HS-5 (cell line): ENCODE data around the gene KIAA1217.

Source experiments
- DNase-seq: peaks from one replicate; pipeline ENCODE4 v3.0.0-alpha.2; 2012; ENCODE audit warnings: low read depth

KIAA1217 gene

DNA sequence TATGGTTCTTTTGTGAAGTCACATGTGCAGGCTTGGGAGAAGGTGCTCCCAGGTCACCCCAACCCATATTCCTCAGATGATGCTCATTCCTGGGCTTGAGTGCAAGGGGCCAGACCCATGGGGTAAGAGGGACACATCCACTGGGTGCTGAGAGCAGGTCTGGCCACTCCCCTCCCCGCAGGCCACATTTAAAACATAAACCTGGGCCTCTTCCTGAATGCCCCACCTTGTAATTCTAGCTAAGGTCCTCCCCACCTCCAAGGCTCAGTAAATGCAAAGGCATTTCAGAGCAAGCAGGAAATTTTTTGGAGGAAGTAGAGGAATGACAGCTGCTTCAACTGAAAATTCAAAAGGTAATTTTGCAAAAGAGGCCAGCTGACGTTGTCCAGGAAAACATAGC lies 342.2 kb downstream of the KIAA1217 start:
- DNase-seq = no peak

DNA sequence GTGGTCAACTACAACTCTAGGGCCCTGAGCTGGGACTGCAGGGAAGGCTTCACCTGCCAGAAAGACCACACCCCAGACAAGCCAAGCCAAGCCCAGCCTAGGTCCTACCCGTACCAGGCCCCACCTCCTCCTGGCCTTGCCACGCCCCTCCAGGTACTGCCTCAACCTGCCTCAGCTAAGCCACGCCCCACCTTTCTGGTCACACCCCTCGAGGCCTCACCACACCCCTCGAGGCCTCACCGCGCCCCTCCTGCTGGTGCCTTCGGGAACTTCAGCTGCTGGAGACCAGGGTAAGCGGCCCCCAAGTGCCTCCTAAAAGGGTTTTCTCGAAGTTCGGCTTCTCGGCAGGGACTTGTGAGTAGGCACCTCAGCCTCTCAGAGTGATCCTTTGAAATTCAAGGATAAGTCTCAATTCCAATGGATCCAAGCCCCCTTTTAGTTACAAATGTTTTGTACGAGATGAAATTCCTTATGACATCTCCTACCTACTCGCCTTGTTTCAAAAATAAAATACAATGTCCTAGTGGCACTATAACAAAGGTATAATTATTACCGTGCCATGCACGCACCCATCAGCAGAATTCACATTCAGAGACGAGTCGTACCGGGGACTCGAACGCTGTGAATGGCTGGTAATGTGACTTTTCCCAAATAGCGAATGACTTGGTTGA lies 343.5 kb downstream of the KIAA1217 start:
- no peak for DNase-seq

DNA sequence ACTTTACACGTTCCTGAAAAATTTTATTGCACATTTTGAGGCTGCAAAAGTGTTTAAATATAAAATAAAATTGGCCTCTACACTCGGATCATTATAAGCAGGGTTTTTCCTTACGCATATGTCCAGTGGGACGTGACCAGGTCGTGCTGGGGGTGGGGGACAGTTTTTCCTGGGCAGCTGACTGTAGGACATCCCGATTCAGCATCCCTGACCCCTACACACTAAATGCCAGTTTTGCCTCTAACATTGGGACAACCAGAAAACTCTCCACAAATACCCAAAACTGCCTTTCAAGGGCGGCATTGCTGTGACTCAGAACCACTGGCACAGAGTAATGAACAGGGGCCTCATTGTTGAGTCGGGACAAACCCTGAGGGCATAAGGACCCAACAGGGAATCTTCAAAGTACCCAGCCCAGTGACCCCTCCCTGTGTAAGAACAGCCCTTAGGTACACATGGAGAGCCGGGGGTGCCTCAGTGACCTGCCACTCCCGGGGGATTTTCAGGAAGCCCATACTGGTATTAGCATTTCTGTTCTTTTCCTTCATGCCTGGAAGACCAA lies 344.2 kb downstream of the KIAA1217 start:
- DNase-seq = no peak

DNA sequence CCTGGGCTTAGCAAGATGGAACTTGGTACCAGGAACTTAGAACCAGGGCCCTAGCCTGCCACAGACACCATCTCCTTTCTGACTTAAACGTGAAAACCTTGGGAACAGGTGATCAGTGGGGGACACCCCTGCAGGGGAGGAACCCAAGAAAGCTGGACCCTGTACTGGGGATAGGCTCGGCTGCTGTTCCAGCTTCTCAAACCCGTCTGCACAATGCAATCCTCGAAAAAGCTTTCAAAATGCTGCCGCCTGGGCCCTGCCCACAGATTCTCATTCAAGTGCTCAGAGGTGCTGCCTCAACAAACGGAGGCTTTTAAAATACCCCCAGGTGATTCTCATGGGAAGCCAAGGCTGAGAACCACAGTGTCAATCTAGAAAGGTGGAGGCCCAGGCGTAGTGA lies 345.1 kb downstream of the KIAA1217 start:
- no peak for DNase-seq

DNA sequence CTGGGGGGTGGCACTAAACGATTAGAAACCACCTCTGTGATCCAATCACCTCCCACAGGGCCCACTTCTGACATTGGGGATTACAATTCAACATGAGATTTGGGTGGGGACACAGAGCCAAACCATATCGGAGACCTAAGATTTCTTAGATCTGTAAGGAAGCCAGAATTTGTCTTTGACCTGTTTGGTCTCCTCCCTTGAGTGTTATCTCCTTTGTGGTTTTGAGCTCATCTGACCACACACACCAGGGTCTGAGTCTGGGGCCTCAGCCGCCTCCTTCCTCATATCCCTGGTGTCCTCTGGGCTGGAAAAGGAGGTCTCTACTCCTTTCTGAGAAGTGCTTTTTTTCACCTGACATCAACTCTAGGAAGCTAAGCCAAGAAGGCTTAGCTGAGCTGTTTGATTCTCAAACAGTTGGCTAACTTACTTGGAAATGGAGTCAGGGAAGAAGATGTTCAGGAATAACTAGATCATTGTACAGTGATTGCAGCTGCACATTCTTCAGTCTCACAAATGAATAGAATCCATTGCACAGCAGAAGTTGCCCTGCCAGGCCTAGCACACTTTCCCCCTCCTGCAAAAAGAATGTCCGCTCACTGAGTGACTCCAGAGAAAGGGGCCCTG lies 347.3 kb downstream of the KIAA1217 start:
- no peak for DNase-seq

DNA sequence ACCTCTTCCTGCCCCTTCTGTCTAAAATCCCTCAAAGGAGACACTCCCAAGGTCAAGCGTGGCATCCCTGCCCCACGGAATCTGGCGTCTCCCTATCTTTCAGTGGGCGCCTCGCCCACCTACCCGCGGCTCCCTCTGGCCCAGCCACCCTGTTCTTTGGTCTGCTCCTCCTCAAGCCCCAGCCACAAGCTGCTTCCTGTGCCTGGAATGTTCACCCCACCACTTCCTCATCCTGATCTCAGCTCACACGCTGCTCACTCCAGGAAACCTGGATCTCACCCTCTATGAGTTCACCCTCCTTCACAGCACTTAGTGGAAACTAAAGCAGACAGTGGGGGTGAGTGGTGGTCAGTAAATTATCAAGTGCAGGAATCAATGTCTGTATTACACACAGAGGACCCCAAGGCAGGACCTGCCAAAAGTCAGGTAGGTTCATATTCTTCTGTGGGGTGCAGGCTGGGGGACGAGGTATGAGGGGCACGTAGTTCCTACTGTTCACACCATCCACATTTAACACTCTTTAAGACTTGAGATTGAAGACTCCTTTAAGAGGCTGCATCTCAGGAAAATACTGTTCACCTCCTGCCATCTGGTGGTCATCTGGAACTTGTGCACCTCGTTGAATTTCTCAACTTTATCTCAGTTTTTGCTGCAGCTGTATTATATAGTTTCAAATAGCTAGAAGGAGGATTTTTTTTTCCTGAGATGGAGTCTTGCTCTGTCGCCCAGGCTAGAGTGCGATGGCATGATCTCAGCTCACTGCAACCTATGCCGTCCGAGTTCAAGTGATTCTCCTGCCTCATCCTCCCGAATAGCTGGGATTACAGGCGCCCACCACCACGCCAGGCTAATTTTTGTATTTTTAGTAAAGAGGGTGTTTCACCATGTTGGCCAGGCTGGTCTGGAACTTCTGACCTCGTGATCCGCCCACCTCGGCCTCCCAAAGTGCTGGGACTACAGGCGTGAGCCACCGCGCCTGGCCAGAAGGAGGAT lies 348.1 kb downstream of the KIAA1217 start:
- peak; percentile 20 for DNase-seq

DNA sequence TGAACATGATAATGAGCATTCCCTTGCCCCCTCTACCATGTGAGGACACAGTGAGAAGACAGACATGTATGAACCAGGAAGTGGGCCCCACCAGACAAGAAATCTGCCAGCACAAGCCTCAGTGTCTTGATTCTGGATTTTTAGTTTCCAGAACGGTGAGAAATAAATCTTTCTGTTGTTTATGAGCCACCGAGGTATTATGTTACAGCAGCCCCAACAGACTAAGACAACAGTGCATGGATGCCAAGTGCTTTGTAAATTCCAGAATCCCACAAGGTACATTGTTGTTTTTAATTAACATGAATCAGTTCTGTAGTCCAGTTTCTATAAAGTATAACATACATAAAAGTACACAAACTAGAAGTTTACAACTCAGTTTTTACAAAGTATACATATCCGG lies 352.5 kb downstream of the KIAA1217 start:
- no peak for DNase-seq

DNA sequence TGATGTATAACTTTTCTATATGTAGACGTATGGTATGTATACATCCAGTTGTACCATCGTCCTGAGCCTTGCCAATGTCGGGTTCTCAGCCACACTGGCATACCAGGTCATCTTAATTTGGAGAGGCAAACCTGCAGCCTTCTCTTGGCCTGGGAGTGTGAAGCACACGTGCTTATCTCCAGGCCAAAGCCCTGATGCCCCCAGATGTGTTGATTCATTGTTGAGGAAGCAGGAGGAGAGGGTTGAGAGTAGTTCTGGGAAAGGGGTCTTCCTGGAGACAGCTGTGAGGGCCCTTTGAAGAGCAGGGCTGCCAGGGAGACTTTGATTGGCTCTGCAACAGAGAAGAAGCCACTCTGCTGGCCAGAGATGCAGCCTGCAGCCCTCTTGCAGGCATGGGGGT lies 359.1 kb downstream of the KIAA1217 start:
- no peak for DNase-seq

DNA sequence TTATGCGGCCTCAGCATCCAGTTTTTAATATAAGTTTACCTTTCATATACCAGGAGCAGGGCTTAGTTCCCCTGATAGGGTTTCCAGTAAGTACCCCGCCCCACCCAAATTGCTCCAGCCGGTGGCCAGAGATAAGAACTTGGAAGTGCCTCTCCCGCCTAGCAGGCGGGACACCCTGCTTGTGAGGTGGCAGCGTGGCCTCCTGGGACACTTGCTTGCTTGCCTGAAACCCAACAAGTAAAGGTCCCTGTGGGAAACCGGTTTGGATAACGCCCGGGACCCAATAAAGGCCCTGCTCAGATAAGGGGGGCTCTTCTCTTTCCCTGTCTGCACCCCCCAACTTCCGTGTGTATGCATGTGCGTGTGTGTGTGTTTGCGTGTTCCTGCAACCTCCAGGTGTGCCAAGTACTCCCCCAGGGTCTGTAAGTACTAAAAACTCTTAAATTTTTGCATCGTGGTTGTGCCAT lies 360.4 kb downstream of the KIAA1217 start:
- no peak for DNase-seq

DNA sequence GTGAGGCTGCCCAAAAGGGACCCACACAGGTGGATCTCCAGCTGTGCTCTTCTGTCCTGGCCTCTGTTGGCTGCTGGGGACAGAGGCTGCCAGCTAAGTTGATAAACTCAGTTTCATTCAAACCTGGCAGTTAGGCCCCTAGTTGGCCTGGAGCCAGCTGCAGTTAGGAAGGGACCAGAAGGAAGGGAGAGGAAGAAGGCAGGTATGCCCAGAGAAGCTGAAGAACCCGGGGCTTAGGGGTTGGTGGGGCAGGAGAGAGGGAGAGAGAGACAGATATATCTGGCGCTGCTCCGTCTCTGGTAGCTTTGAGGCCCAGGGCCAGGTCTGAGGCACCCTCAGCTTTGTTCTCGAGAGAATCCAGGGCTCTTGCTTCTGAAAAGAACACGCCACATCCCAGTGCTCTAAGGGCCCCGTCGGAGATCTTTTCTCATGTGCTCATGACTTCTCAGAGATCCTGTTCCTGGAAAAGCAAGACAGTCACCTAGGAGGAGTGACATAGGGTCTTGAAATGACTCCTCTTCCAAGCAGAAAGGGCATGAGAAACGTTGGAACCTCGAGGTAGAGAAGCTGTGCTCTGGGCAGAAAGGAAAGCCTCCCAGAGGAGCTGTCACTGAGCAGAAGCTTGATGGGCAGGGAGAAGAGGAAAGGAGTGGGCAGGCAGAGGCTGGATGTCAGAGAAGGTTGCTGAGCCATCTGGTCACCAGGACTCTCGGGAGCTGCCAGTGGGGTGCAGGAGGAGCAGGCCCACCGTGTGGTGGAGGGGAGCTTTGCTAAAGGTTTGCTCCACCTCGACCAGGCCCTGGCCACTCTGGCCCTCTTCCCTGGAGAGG lies 361.1 kb downstream of the KIAA1217 start:
- no peak for DNase-seq

DNA sequence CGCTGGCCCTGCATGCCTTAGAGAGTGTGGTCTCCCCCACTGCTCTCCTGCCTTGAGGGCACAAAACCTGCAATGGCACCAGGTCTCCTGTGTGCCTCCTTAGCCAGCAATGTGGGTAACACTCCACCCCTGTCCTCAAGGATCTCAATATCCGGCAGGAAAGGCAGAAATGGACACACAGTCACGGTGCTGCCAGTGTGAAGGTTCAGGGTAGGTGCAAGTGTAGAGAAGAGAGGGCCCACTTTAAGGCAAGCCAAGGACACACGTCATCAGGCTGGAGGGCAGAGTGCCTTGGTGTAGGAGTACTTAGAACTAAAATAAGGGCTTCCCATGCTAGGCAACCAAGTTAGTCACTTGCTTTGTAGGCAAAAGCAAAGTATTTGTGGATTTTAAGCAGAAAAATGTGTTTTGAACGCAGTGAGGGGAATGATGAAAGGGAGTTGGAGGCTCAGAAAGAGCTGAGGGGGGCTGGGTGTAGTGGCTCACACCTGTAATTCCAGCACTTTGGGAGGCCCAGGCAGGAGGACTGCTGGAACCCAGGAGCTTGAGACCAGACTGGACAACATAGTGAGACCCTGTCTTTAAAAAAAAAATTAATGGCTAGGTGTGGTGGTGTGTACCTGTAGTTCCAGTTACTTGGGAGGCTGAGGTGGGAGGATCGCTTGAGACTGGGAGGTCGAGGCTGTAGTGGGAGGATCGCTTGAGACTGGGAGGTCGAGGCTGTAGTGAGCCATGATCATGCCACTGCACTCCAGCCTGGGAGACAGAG lies 361.9 kb downstream of the KIAA1217 start:
- DNase-seq = no peak

DNA sequence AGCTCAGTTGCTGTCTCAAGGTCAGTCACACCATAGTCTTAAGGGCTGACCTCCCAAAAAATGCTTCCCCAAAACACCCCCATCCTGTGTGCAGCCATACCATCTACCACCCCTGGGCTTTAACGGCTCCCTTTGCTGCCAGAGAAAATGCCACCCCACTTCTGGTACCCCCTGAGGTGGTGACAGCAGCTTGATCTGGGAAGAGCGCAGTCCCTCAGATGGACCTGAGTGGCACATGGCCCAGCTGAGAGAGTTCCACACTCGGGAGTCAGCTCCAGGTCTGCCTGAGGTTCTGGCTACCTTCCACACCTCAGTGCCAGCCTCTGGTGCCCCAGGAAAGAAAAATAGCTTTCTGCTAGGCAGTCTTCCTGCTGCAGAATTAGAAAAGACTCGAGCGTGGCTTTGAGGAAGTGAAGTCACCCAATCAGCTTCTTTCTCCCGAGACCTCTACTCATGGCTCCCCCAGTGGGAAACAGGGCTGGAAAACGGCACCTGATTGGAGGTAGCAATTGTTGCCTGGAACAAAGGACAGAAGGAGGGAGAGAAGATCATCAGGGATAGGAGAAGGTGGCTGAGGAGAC lies 363.0 kb downstream of the KIAA1217 start:
- no peak for DNase-seq

DNA sequence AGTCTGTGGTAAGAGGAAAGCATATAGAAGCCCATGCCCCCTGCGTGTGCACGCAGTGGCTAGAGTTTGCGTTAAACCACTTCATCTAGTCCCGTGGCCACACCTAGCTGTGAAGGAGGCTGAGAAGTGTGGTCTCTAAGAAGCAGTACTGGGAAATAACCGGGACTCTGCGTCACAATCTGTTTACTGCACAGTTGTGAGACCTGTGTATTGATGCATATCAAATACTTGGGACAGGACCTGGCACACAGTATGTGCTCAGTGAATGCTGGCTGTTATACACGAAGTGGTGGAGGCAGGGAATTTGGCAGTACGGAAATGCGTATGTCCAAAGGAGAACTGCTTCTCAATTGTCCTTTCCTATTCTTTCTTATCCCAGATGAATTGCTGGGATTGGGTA lies 365.2 kb downstream of the KIAA1217 start:
- DNase-seq = no peak

DNA sequence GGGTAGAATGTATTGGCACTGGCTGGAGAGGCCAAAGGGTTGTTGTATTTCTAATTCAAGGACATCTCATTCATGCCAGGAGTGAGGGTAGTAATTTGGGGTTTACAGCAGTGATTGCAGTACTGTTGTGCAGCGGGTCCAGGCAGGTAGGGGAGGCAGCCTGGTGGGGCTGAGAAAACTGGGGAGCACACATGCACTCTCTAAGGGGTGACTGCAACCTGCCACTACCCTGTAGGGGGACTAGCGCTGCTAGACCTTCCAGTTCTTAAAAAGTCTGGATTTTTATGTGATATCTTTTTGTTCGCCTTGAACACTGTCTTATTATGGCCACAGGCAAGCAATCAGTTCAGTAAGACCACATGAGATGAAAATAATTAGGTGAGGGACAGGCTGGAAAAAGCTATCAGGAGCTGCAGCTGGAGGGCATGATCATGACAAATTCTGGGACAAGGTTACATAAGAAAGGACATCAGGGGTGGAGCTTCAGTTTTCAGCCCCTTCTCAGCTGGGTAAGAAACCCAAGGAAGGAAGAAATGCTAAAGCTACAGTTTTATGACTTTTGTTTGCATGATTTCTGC lies 365.7 kb downstream of the KIAA1217 start:
- no peak for DNase-seq

DNA sequence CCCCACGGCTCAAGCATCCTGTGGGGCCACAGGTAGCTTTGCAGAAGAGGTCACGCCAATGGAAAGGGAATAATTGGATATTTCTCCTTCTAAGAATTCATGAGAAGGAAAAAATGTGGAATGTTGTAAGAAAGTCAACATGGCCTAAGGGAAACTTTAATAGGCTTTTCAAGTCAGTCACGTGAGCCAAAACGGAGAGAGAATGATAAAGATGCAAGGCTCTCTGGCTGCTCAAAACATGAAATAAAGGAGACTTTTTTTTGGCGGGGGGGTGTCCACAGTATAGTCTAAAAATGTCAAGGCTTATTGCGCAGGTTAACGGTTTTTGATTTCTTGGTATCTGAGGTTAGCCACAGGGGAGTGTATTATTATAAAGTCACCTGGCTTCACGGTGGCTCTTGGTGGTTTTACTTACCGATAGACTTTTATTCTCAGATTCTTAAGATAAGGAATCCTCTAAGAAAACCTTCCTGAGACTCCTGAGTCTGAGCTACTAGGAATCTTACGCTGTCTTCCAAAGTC lies 366.6 kb downstream of the KIAA1217 start:
- no peak for DNase-seq

DNA sequence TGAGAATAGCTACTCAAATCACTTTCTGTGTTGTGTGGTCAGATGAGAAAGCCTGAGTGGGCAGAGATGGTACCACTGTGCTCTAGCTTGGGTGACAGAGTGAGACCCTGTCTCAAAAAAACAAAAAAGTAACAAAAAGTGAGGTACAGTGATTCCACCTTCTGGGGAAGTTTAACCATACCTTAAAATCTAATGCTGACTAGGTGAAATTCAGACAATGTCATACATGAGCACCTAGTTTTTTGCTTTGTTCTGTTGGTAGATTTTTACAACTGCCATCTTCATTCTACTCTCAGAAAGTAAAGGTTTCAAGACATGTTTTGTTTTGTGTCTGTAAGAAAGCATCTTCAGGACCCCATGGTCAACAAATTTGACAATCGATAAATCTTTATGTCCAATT lies 370.5 kb downstream of the KIAA1217 start:
- no peak for DNase-seq

DNA sequence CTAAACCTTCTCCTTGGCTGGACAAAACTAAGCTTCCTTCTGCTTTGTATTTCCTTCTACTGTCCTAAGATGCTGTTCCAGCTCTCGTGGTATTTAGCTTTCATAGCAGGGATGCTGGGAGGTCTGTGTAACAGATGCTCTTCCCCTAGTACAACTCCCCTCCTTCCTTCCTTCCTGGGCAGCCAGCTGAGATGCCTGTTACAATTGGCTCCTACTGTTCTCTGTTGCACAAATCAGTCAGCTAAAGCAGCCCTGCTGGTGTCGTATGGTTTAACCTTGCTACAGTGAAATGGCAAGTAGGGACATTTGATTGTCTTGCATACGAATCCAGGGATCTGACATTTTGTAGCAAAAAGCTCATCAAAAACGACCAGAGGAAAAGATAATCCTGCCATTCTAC lies 371.0 kb downstream of the KIAA1217 start:
- DNase-seq = no peak

DNA sequence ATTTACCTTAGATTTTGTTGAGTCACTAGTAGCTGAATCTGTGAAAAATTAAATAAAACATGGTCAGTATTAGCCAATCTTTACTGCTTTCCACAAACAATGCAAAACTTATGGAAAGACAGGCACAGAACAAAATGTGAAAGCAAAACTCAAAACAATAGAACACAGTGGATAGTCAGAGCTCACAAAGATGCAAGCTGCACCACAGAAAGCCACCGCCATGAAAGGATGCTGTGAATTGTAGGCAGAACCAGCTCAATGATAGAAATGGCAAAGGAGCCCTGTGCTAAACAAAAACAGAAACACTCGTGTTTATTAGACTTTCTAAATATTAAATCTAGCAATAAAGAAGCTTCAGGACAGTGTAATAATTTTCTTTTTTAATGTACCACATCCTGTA lies 380.3 kb downstream of the KIAA1217 start:
- no peak for DNase-seq

DNA sequence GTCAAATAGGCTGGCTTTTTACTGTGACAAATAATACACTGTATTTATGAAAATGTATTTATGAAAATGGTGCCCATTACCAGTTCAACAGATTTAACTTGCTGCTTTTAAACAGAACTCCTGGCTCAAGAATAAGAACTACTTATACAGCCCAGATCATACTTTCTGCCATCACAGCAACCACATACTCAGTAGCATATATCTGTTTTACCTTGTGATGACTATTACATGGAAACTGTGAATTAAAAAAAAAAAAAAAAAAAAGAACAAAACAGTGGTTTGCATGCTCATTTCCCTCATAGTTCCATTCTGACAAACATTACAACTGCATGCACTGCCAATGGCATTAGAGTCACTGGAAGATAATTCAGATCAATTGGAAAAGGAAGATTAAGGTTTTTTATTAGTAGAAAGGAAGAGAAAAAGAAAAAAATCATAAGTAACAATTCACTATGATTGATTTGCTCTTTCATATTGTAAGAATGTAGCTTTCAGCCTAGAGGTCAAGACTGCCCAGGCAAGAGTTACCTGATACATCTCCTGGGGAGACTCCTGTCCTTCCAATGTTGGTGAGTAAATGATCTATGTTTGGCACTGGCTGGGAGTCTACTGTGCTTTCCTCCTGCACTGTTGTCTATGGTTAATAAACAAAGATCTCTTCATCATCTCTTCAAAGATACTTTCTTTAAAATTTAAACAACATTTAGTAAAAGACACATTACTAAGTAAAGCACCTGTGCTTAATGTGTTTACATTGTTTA lies 381.9 kb downstream of the KIAA1217 start:
- no peak for DNase-seq
